Heart right ventricle (tissue), 16 donors: ENCODE data around the gene ITPKB. TPM values are rescaled to one million over a fixed set of nuclear protein-coding genes. Genes with fewer than 3 reads are reported as not detected.

Source experiments
- ATAC-seq, 8 donors: fragments of 200-7000 bp; cut with Tn5 transposase; one replicate each; pipeline ENCODE4 v1.9.1; 2020; ENCODE audit warnings: mild to moderate bottlenecking in 8 of 8, moderate library complexity in 8 of 8, moderate number of reproducible peaks in 1 of 8
- DNase-seq, 2 donors: peaks; one replicate each; pipeline ENCODE4 v3.0.0-alpha.2; 2020
- H3K27ac ChIP-seq, 10 donors: fragments of 200-600 bp; sonication (generic) in 2 of 10; one replicate each; pipeline versions ENCODE4 v1.5.0 to v1.8.0; 2020 to 2022; ENCODE audit warnings: mild to moderate bottlenecking in 3 of 10
- H3K27me3 ChIP-seq, 7 donors: fragments of 200-600 bp; one replicate each; pipeline ENCODE4 v1.8.0; 2021 to 2022; ENCODE audit warnings: mild to moderate bottlenecking in 2 of 7
- H3K36me3 ChIP-seq, 9 donors: fragments of 200-600 bp; sonication (generic) in 1 of 9; one replicate each; pipeline versions ENCODE4 v1.5.0 to v1.8.0; 2020 to 2022; ENCODE audit warnings: mild to moderate bottlenecking in 2 of 9
- H3K4me1 ChIP-seq, 9 donors: fragments of 200-600 bp; sonication (generic) in 1 of 9; one replicate each; pipeline versions ENCODE4 v1.5.0 to v1.8.0; 2020 to 2022; ENCODE audit warnings: mild to moderate bottlenecking in 4 of 9
- H3K4me3 ChIP-seq, 10 donors: fragments of 200-600 bp; sonication (generic) in 2 of 10; one replicate each; pipeline versions ENCODE4 v1.5.0 to v1.8.0; 2020 to 2022; ENCODE audit warnings: mild to moderate bottlenecking in 7 of 10, moderate library complexity in 2 of 10
- H3K9me3 ChIP-seq, 11 donors: fragments of 200-600 bp in 10 of 11; sonication (generic) in 2 of 11; one replicate each; pipeline versions ENCODE4 v1.5.0 to v1.8.0; 2013 to 2022; ENCODE audit warnings: mild to moderate bottlenecking in 2 of 11, control low read depth in 1 of 11, moderate library complexity in 1 of 11
- WGBS, 2 donors: extraction: QIAGEN DNeasy Blood & Tissue Kit; methylation state at CpG; one replicate each; pipeline ENCODE4 v1.1.7; 2013; ENCODE audit warnings: inconsistent platforms in 1 of 2; 5-methylcytosine and 5-hydroxymethylcytosine counted together
- intact Hi-C, 10 donors: fragments of 100-400 bp; cut with DNase I; formaldehyde crosslinking; loops; one replicate each; pipeline versions ENCODE4 v1.11.1 to v1.14.2; 2022
- polyA plus RNA-seq, 2 donors: library from polyadenylated mRNA; stranded (reverse); fragments of 200-250 nt; gene quantifications; one replicate each; pipeline ENCODE4 v1.2.3, GENCODE V29; 2013
- total RNA-seq, 10 donors: library from RNA; stranded (reverse); fragmentation: NEBNext Ultra II Directional in 3 of 10; extraction: Animal tissue kit (Norgen Biotek cat#: 25700) in 3 of 10; gene quantifications; one replicate each; pipeline versions ENCODE4 v1.2.1 to v1.2.4, GENCODE V29; 2021 to 2023
- TF ChIP-seq, protein P1 (sequence below), 9 donors: fragments of 200-600 bp; sonication (generic) in 2 of 9; IDR thresholded peaks; one replicate each; pipeline versions ENCODE4 v1.5.0 to v1.8.0; 2021 to 2022; ENCODE audit warnings: antibody characterized with exemption in 9 of 9, mild to moderate bottlenecking in 5 of 9, moderate library complexity in 1 of 9
- donor health status: Arrhythmogenic right ventricular cardiomyopathy.
- donor health status: ischemic (EF 13 %, LVEDD 7.1; RV severe dilation, severe dysfunction).
- donor health status: healthy with polysubstance abuse.
- donor health status: DM: no; HTN: yes; CAD: no.
- donor health status: DM: no; HTN: no; CAD: no.
- donor health status: ischemic (EF 25% LVEDD 6.9; RV normal size, moderate dysfunction).
- donor health status: ischemic (EF 25% LVEDD 5.7; RV mildly dilated, moderate dysfunction).
- donor health status: healthy.
- donor health status: DM: yes; HTN: yes; CAD: no.
- donor health status: Ischemic cardiomyopathy.
- donor health status: ischemic (EF 35%, LVEDD 5.7; RV mildly dilated, moderate dysfunction).
- donor health status: nonischemic (EF 11% LVEDD 7.7; RV severe dilation, severe dysfunction).
- donor health status: DM: yes; HTN: yes; CAD: no.
- donor health status: PGD.
- donor health status: ischemic (EF 29% LVEDD 5.4; RV normal size, mild dysfunction).
- donor health status: nonischemic (EF 23%, LVEDD 6.1; RV moderate dilation, normal function).

ITPKB gene
- total and polyA plus RNA-seq, 12 donors, result 4.5 to 30.5 (median 16.1) TPM

GRCh38 chr1:226668173-226668560, 70.9 kb downstream of the ITPKB start:
- intact Hi-C loops, result no loop called here
- WGBS, 2 donors, result 44 to 58% methylated on average over 5 of the region's 5 CpGs
- Histone ChIP-seq H3K4me1 (peaks cover 0 to 97% (median 44%) of the 10 kb centered on the region in 9 donors), H3K36me3 (peaks cover 0 to 8% (median 0%) of the 10 kb centered on the region in 9 donors), H3K4me3 (no peak overlapping the region), H3K9me3 (no peaks in the 10 kb centered on the region), H3K27ac (peak overlapping the region in 6 of 10 donors; percentile 14 to 92 (median 69)), H3K27me3 (no peaks in the 10 kb centered on the region)
- no peak for ATAC-seq
- TF ChIP-seq, protein P1, sequence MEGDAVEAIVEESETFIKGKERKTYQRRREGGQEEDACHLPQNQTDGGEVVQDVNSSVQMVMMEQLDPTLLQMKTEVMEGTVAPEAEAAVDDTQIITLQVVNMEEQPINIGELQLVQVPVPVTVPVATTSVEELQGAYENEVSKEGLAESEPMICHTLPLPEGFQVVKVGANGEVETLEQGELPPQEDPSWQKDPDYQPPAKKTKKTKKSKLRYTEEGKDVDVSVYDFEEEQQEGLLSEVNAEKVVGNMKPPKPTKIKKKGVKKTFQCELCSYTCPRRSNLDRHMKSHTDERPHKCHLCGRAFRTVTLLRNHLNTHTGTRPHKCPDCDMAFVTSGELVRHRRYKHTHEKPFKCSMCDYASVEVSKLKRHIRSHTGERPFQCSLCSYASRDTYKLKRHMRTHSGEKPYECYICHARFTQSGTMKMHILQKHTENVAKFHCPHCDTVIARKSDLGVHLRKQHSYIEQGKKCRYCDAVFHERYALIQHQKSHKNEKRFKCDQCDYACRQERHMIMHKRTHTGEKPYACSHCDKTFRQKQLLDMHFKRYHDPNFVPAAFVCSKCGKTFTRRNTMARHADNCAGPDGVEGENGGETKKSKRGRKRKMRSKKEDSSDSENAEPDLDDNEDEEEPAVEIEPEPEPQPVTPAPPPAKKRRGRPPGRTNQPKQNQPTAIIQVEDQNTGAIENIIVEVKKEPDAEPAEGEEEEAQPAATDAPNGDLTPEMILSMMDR (IDR thresholded peaks at IDR 0.05), result no peak
- no peak for DNase-seq

DNA sequence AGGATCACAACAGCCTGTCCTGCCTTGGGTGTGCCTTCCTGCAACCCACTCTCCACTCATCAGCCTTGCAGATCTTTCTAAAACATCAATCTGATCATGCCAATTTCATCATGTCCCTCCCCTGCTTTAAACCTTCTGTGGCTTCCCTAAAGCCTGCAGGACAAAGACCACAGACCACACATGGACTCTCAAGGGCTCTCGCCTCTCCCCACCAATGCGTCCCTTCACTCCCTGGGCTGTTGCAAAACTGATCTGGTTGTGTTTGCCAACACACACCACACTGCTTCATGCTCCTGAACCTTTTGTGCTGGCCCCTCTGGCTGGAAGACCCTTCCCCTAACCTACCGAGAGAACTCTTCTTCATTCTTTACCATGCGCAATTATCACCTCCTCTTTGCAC, 72.4 kb downstream of the ITPKB start:
- no peak for DNase-seq
- no peaks in the 10 kb centered on the region for H3K27me3 ChIP-seq
- H3K36me3 ChIP-seq, result peaks cover 0 to 7% (median 0%) of the 10 kb centered on the region in 9 donors
- 90 to 96% methylated on average over 4 of the region's 4 CpGs for WGBS, 2 donors
- peaks cover 0 to 98% (median 32%) of the 10 kb centered on the region in 9 donors for H3K4me1 ChIP-seq
- TF ChIP-seq, protein P1 (IDR thresholded peaks at IDR 0.05), result no peak
- peak overlapping the region in 5 of 10 donors; percentile 79 to 92 (median 86) for H3K27ac ChIP-seq
- H3K4me3 ChIP-seq, result no peak overlapping the region
- intact Hi-C loops, result no loop called here
- H3K9me3 ChIP-seq, result no peaks in the 10 kb centered on the region
- ATAC-seq, result no peak

DNA sequence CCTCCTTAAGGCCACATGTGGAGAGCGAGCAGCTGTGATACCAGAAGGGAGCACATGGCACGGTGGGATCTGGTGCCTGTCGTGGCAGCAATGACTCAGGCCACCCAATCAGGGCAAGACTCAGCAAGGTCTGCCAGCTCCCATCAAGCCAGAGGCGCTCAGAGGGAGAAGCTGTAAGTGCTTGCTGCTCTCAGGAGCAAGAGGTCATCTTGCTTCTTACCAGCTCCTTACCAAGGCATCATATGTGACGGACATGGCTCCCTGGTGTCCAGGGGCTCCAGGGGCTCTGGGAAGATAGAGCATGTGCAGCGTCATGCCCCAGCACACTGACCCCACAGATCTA, 72.9 kb downstream of the ITPKB start:
- H3K4me3 ChIP-seq, result no peak overlapping the region
- DNase-seq (no peak), ATAC-seq (no peak)
- peaks cover 0 to 98% (median 35%) of the 10 kb centered on the region in 9 donors for H3K4me1 ChIP-seq
- intact Hi-C loops, result no loop called here
- peaks cover 0 to 2% (median 0%) of the 10 kb centered on the region in 9 donors for H3K36me3 ChIP-seq
- TF ChIP-seq, protein P1 (IDR thresholded peaks at IDR 0.05), result no peak
- 85 to 95% methylated on average over 6 of the region's 6 CpGs for whole genome bisulfite sequencing, 2 donors
- peak overlapping the region in 6 of 10 donors; percentile 79 to 92 (median 87) for H3K27ac ChIP-seq
- H3K27me3 ChIP-seq, result no peaks in the 10 kb centered on the region
- H3K9me3 ChIP-seq, result no peaks in the 10 kb centered on the region

DNA sequence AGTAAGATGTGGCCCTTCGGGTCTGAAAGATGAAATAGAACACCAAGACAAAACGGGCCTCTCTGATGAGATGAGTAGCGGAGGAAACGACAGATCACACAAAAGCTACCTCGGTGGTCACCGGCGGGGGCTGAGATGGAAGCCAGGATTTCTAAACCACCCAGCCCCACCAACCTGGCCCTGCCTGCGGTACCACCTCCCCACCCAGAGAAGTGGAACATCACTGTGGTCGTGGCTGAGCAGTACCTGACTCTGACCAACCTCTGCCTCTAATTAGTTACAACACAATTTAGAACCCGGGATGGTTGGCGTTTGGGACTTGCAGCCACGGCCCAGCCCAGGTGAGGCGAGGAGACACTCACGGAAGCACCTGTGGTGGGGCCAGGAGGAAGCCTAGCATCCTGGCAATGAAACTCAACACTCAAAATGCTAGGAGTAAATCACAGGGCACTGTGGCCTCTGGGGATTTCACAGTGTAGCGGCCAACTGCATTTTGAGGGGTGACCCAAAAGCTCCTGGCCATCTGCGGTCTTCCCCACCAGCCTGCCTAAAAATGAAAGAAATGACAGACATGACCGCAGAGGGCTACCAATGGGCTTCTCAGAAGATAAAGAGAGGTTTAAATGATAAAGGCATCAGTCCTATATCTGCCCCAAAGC, 73.4 kb downstream of the ITPKB start:
- H3K4me1 ChIP-seq, result peaks cover 0 to 98% (median 36%) of the 10 kb centered on the region in 9 donors
- ATAC-seq (no peak), DNase-seq (no peak)
- peak overlapping the region in 7 of 10 donors; percentile 73 to 92 (median 86) for H3K27ac ChIP-seq
- no peaks in the 10 kb centered on the region for H3K36me3 ChIP-seq
- no peak overlapping the region for H3K4me3 ChIP-seq
- 80 to 85% methylated on average over 17 of the region's 17 CpGs for WGBS, 2 donors
- no peaks in the 10 kb centered on the region for H3K9me3 ChIP-seq
- H3K27me3 ChIP-seq, result no peaks in the 10 kb centered on the region
- TF ChIP-seq, protein P1 (IDR thresholded peaks at IDR 0.05), result no peak
- intact Hi-C loops, result no loop called here
